GM20000 (cell line): ENCODE results near the gene SYTL3.

Experiments
- DNase-seq: peaks from one replicate; pipeline ENCODE4 v3.0.0; 2012; ENCODE audit warnings: low spot score
- TF ChIP-seq, protein P1 (sequence below): IDR thresholded peaks from 2 replicates; pipeline ENCODE4 v1.5.1; 2012; ENCODE audit warnings: mild to moderate bottlenecking, control low read depth; ENCODE audit errors: extremely low read depth, missing control alignments

The SYTL3 gene

DNA sequence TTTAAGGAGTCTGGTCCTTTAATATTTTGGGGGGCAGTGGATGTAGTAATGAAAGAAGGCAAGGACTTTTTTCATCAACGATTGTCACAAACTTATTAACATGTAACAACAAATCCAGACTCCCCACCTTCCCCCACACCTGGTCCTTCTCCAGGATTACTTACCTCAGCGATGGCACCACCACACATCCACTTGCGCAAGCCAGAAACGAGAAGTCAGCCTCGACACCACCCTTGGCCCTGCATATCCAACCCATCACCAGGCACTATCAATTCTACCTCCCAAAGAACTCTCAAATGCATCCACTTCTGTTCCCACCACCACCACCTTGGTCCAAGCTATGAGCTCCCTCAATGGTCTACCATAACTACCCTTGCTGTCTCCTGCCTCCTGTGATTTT, 162.8 kb downstream of the SYTL3 start:
- TF ChIP-seq, protein P1, sequence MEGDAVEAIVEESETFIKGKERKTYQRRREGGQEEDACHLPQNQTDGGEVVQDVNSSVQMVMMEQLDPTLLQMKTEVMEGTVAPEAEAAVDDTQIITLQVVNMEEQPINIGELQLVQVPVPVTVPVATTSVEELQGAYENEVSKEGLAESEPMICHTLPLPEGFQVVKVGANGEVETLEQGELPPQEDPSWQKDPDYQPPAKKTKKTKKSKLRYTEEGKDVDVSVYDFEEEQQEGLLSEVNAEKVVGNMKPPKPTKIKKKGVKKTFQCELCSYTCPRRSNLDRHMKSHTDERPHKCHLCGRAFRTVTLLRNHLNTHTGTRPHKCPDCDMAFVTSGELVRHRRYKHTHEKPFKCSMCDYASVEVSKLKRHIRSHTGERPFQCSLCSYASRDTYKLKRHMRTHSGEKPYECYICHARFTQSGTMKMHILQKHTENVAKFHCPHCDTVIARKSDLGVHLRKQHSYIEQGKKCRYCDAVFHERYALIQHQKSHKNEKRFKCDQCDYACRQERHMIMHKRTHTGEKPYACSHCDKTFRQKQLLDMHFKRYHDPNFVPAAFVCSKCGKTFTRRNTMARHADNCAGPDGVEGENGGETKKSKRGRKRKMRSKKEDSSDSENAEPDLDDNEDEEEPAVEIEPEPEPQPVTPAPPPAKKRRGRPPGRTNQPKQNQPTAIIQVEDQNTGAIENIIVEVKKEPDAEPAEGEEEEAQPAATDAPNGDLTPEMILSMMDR = no peak
- no peak for DNase-seq

DNA sequence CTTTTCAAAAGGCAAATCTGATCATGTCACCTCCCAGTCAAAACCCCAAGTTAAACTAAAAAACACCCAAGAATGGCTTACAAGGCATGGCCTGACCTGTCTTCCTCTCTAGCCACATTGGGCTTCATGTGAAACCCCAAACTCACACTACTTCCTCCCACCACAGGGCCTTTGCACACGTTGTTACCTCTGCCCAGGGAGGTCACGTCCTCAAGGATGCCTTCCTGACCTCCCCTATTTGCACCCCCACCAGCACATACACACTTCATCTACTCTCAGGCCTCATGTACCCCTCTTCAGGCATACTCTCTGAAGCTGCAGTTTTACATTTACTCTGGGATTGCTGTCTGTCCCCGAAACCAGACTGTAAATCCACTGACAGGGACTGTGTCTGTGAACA, 163.2 kb downstream of the SYTL3 start:
- TF ChIP-seq, protein P1 = no peak

More for the DNA sequence above, 163.2 kb downstream of the SYTL3 start:
- DNase-seq = no peak
